HepG2 (cell line): ENCODE data around the gene CEP120. TPM values are rescaled to one million over a fixed set of nuclear protein-coding genes. Genes with fewer than 3 reads are reported as not detected.

Experiments
- ARHGAP35 ChIP-seq: sonication (generic); formaldehyde crosslinking; IDR thresholded peaks from 2 replicates; pipeline ENCODE4 v1.9.0; 2022; ENCODE audit warnings: mild to moderate bottlenecking, inconsistent platforms, moderate library complexity, missing genetic modification reagents, borderline replicate concordance
- CEBPB ChIP-seq: IDR thresholded peaks from 2 replicates; pipeline ENCODE4 v1.6.1; 2011; ENCODE audit warnings: low read depth, low read length, improper control_type of control experiment, borderline replicate concordance
- ELF4 ChIP-seq: sonication (generic); formaldehyde crosslinking; IDR thresholded peaks from 2 replicates; pipeline ENCODE4 v1.5.0; 2020; ENCODE audit warnings: missing genetic modification reagents, mild to moderate bottlenecking, moderate library complexity, borderline replicate concordance
- IRX3 ChIP-seq: sonication (generic); formaldehyde crosslinking; IDR thresholded peaks from 2 replicates; pipeline ENCODE4 v1.8.1; 2023; ENCODE audit warnings: mild to moderate bottlenecking, low read depth, missing genetic modification reagents, borderline replicate concordance
- KDM3A ChIP-seq: IDR thresholded peaks from 2 replicates; pipeline ENCODE4 v1.6.1; 2018; ENCODE audit warnings: low read depth, missing compliant biosample characterization
- MYC ChIP-seq: sonication (generic); formaldehyde crosslinking; IDR thresholded peaks from 2 replicates; pipeline ENCODE4 v1.9.0; 2021; ENCODE audit warnings: missing genetic modification reagents, borderline replicate concordance
- PHF8 ChIP-seq: sonication (generic); formaldehyde crosslinking; IDR thresholded peaks from 2 replicates; pipeline ENCODE4 v1.5.0; 2020; ENCODE audit warnings: missing genetic modification reagents
- RCOR2 ChIP-seq: IDR thresholded peaks from 2 replicates; pipeline ENCODE4 v1.6.1; 2016; ENCODE audit warnings: missing biosample characterization, missing genetic modification reagents
- ZNF446 ChIP-seq: sonication (generic); formaldehyde crosslinking; IDR thresholded peaks from 2 replicates; pipeline ENCODE4 v1.5.0; 2020; ENCODE audit warnings: mild to moderate bottlenecking, missing genetic modification reagents
- ZNF451 ChIP-seq: sonication (generic); formaldehyde crosslinking; IDR thresholded peaks from 2 replicates; pipeline ENCODE4 v1.5.0; 2020; ENCODE audit warnings: mild to moderate bottlenecking, missing genetic modification reagents
- ZNF543 ChIP-seq: sonication (generic); formaldehyde crosslinking; IDR thresholded peaks from 2 replicates; pipeline ENCODE4 v1.4.0; 2020; ENCODE audit warnings: mild to moderate bottlenecking, missing genetic modification reagents
- ZNF790 ChIP-seq: sonication (generic); formaldehyde crosslinking; IDR thresholded peaks from 2 replicates; pipeline ENCODE4 v1.8.0; 2022; ENCODE audit warnings: missing genetic modification reagents, mild to moderate bottlenecking, borderline replicate concordance
- ZSCAN12 ChIP-seq: sonication (generic); formaldehyde crosslinking; IDR thresholded peaks from 2 replicates; pipeline ENCODE4 v1.9.0; 2021; ENCODE audit warnings: mild to moderate bottlenecking, missing genetic modification reagents
- polyA plus RNA-seq, 8 experiments: library from polyadenylated mRNA; depleted of rRNA in 3 of 8; stranded (reverse) in 7 of 8; unstranded in 1 of 8; fragments of >200 nt; fragmentation: Illumina TruSeq in 4 of 8; extraction: Trizol in 4 of 8; gene quantifications; 2 replicates each; pipeline versions ENCODE4 v1.2.1 to v1.2.3, GENCODE V29; 2011 to 2016; ENCODE audit warnings: low read depth in 4 of 8, missing spikeins in 1 of 8, mixed read lengths in 1 of 8; ENCODE audit not compliant: insufficient read depth in 1 of 8
- total RNA-seq, 5 experiments: library from RNA; depleted of rRNA; stranded (reverse); fragments of >200 nt; fragmentation: Illumina TruSeq; extraction: Trizol; gene quantifications; 2 replicates each; pipeline ENCODE4 v1.2.3, GENCODE V29; 2016; ENCODE audit warnings: low read depth in 1 of 5
- TF ChIP-seq, protein P1 (sequence below): sonication (generic); formaldehyde crosslinking; IDR thresholded peaks from 2 replicates; pipeline ENCODE4 v1.5.1; 2020; ENCODE audit warnings: missing genetic modification reagents, mild to moderate bottlenecking, borderline replicate concordance
- TF ChIP-seq, protein P2 (sequence below): sonication (generic); formaldehyde crosslinking; IDR thresholded peaks from 2 replicates; pipeline ENCODE4 v1.4.0; 2020; ENCODE audit warnings: missing genetic modification reagents
- TF ChIP-seq, protein P3 (sequence below): sonication (generic); formaldehyde crosslinking; IDR thresholded peaks from 2 replicates; pipeline ENCODE4 v1.5.0; 2020; ENCODE audit warnings: missing genetic modification reagents

The CEP120 gene
- total and polyA plus RNA-seq, 2 of the 13 experiments (the other 11 are each of a cell fraction or from before 2014, with no cell fraction given) = 8.0 to 14.7 TPM

DNA sequence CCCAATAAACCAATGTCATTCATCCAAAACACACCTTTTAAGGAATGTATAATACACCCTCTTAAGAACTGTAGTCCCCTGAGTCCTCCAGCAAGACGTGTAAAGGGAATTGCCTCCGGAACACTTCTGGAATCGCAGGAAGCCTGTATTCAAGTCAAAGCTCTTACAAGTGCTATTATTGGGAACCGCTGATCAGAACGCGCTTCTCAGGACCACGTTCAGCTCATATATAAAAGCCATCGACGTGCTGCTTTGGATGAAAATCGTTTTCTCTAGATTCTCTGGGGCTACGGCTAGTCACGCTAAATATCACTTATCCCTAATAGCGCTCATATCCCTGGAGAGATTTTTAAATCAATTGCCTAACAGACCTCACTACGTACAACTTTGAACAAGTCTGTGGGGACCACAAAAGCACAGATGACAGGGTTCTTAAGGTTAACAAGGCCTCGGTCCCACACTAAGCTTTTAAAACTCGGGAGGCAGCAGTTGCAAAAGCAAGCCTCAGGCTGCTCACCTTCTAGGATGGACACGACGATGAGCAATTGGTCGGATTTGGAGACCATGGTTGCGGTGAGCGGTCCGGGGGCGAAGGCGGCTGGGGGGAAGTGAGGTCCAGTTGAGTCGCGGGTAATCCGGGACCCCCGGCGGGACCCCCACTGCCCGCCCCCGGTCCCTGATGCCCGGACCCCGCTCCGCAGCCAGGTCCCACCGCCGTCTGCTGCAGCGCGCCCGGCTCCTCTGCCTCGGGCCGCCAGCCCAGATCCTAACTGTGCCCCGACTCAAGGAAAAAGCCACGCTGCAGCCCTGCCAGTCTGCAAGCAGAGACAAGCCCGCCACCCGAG lies 548 bp downstream of the CEP120 start (continued):
- TF ChIP-seq ARHGAP35 (0 out of 2 replicates have a peak, but pooled peaks have one; percentile 82), MYC (CRISPR knock-in tag) (no peak), CEBPB (no peak), PHF8 (peak; percentile 95; the same call in 1 of the 2 replicates), ZNF446 (CRISPR knock-in tag) (peak; percentile 69; the same call in 1 of the 2 replicates), ZNF790 (peak; percentile 84; the same call in 1 of the 2 replicates), KDM3A (CRISPR knock-in tag) (no peak), ZSCAN12 (0 out of 2 replicates have a peak, but pooled peaks have one; percentile 49), ZNF451 (CRISPR knock-in tag) (no peak), IRX3 (CRISPR knock-in tag) (no peak), ZNF543 (CRISPR knock-in tag) (peak; percentile 23; the same call in 1 of the 2 replicates), RCOR2 (no peak), ELF4 (CRISPR knock-in tag) (0 out of 2 replicates have a peak, but pooled peaks have one; percentile 56)
- TF ChIP-seq, protein P1, sequence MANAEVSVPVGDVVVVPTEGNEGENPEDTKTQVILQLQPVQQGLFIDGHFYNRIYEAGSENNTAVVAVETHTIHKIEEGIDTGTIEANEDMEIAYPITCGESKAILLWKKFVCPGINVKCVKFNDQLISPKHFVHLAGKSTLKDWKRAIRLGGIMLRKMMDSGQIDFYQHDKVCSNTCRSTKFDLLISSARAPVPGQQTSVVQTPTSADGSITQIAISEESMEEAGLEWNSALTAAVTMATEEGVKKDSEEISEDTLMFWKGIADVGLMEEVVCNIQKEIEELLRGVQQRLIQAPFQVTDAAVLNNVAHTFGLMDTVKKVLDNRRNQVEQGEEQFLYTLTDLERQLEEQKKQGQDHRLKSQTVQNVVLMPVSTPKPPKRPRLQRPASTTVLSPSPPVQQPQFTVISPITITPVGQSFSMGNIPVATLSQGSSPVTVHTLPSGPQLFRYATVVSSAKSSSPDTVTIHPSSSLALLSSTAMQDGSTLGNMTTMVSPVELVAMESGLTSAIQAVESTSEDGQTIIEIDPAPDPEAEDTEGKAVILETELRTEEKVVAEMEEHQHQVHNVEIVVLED (CRISPR knock-in tag) = no peak
- TF ChIP-seq, protein P2, sequence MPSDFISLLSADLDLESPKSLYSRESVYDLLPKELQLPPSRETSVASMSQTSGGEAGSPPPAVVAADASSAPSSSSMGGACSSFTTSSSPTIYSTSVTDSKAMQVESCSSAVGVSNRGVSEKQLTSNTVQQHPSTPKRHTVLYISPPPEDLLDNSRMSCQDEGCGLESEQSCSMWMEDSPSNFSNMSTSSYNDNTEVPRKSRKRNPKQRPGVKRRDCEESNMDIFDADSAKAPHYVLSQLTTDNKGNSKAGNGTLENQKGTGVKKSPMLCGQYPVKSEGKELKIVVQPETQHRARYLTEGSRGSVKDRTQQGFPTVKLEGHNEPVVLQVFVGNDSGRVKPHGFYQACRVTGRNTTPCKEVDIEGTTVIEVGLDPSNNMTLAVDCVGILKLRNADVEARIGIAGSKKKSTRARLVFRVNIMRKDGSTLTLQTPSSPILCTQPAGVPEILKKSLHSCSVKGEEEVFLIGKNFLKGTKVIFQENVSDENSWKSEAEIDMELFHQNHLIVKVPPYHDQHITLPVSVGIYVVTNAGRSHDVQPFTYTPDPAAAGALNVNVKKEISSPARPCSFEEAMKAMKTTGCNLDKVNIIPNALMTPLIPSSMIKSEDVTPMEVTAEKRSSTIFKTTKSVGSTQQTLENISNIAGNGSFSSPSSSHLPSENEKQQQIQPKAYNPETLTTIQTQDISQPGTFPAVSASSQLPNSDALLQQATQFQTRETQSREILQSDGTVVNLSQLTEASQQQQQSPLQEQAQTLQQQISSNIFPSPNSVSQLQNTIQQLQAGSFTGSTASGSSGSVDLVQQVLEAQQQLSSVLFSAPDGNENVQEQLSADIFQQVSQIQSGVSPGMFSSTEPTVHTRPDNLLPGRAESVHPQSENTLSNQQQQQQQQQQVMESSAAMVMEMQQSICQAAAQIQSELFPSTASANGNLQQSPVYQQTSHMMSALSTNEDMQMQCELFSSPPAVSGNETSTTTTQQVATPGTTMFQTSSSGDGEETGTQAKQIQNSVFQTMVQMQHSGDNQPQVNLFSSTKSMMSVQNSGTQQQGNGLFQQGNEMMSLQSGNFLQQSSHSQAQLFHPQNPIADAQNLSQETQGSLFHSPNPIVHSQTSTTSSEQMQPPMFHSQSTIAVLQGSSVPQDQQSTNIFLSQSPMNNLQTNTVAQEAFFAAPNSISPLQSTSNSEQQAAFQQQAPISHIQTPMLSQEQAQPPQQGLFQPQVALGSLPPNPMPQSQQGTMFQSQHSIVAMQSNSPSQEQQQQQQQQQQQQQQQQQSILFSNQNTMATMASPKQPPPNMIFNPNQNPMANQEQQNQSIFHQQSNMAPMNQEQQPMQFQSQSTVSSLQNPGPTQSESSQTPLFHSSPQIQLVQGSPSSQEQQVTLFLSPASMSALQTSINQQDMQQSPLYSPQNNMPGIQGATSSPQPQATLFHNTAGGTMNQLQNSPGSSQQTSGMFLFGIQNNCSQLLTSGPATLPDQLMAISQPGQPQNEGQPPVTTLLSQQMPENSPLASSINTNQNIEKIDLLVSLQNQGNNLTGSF = 0 out of 2 replicates have a peak, but pooled peaks have one; percentile 30
- TF ChIP-seq, protein P3, sequence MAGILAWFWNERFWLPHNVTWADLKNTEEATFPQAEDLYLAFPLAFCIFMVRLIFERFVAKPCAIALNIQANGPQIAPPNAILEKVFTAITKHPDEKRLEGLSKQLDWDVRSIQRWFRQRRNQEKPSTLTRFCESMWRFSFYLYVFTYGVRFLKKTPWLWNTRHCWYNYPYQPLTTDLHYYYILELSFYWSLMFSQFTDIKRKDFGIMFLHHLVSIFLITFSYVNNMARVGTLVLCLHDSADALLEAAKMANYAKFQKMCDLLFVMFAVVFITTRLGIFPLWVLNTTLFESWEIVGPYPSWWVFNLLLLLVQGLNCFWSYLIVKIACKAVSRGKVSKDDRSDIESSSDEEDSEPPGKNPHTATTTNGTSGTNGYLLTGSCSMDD (CRISPR knock-in tag) = peak; percentile 32; the same call in 1 of the 2 replicates
